Measurements from ENCODE around the gene ACSL3. TPM values are rescaled to one million over a fixed set of nuclear protein-coding genes. Genes with fewer than 3 reads are reported as not detected.

ACSL3 gene
- total RNA-seq, 1 donor from 2014 or later: 107 TPM

- peaks cover 31% of the 10 kb centered on the region for H3K36me3 Mint-ChIP-seq (ENCODE audit: low read depth)
- no peak overlapping the region for H3K4me3 Mint-ChIP-seq (ENCODE audit: unreplicated experiment)
- no peak overlapping the region for H3K27ac Mint-ChIP-seq (ENCODE audit: unreplicated experiment)
- no peak for DNase-seq (ENCODE audit: low spot score)
- H3K27me3 Mint-ChIP-seq (ENCODE audit: low read depth): no peaks in the 10 kb centered on the region
- TF ChIP-seq CTCF (IDR thresholded peaks at IDR 0.05): no peak
- peaks cover 40% of the 10 kb centered on the region for H3K4me1 Mint-ChIP-seq (ENCODE audit: low read depth)
- no peaks in the 10 kb centered on the region for H3K9me3 Mint-ChIP-seq (ENCODE audit: low read depth)
These were observed 59.9 kb downstream of the ACSL3 start for GRCh38 chr2:222920657-222921186.

- Mint-ChIP-seq H3K4me1 (ENCODE audit: low read depth) (peaks cover 38% of the 10 kb centered on the region), H3K9me3 (ENCODE audit: low read depth) (no peaks in the 10 kb centered on the region), H3K4me3 (ENCODE audit: unreplicated experiment) (no peak overlapping the region), H3K27me3 (ENCODE audit: low read depth) (no peaks in the 10 kb centered on the region), H3K36me3 (ENCODE audit: low read depth) (peaks cover 34% of the 10 kb centered on the region), H3K27ac (ENCODE audit: unreplicated experiment) (no peak overlapping the region)
- TF ChIP-seq CTCF (IDR thresholded peaks at IDR 0.05): no peak
- no peak for DNase-seq (ENCODE audit: low spot score)
These were observed 61.4 kb downstream of the ACSL3 start for GRCh38 chr2:222922019-222922800.

GRCh38 chr2:222926915-222927314, 66.1 kb downstream of the ACSL3 start:
- no peak overlapping the region for H3K4me3 Mint-ChIP-seq (ENCODE audit: unreplicated experiment)
- peaks cover 31% of the 10 kb centered on the region for H3K4me1 Mint-ChIP-seq (ENCODE audit: low read depth)
- no peak for DNase-seq (ENCODE audit: low spot score)
- H3K9me3 Mint-ChIP-seq (ENCODE audit: low read depth): no peaks in the 10 kb centered on the region
- H3K36me3 Mint-ChIP-seq (ENCODE audit: low read depth): peaks cover 28% of the 10 kb centered on the region
- H3K27me3 Mint-ChIP-seq (ENCODE audit: low read depth): no peaks in the 10 kb centered on the region
- no peak for TF ChIP-seq CTCF (IDR thresholded peaks at IDR 0.05)
- no peak overlapping the region for H3K27ac Mint-ChIP-seq (ENCODE audit: unreplicated experiment)

GRCh38 chr2:222927600-222927999, 66.8 kb downstream of the ACSL3 start:
- Mint-ChIP-seq H3K36me3 (ENCODE audit: low read depth) (peaks cover 25% of the 10 kb centered on the region), H3K4me3 (ENCODE audit: unreplicated experiment) (no peak overlapping the region), H3K9me3 (ENCODE audit: low read depth) (no peaks in the 10 kb centered on the region), H3K27me3 (ENCODE audit: low read depth) (no peaks in the 10 kb centered on the region), H3K4me1 (ENCODE audit: low read depth) (peaks cover 31% of the 10 kb centered on the region), H3K27ac (ENCODE audit: unreplicated experiment) (no peak overlapping the region)
- DNase-seq (ENCODE audit: low spot score): no peak
- TF ChIP-seq CTCF (IDR thresholded peaks at IDR 0.05): no peak

GRCh38 chr2:222928335-222928734, 67.5 kb downstream of the ACSL3 start:
- DNase-seq (ENCODE audit: low spot score): no peak
- H3K4me1 Mint-ChIP-seq (ENCODE audit: low read depth): peaks cover 30% of the 10 kb centered on the region
- H3K27ac Mint-ChIP-seq (ENCODE audit: unreplicated experiment): no peak overlapping the region

More at GRCh38 chr2:222928335-222928734, 67.5 kb downstream of the ACSL3 start:
- H3K4me3 Mint-ChIP-seq (ENCODE audit: unreplicated experiment): no peak overlapping the region
- H3K36me3 Mint-ChIP-seq (ENCODE audit: low read depth): peaks cover 25% of the 10 kb centered on the region
- no peak for TF ChIP-seq CTCF (IDR thresholded peaks at IDR 0.05)
- no peaks in the 10 kb centered on the region for H3K9me3 Mint-ChIP-seq (ENCODE audit: low read depth)
- H3K27me3 Mint-ChIP-seq (ENCODE audit: low read depth): no peaks in the 10 kb centered on the region

Measured in chondrocyte (in vitro differentiated cells).